ENCODE measurements around the gene PSME3IP1.
A peak's percentile ranks its signal among the peaks of the same experiment; 100 is the strongest.

PSME3IP1 gene

GRCh38 chr16:57151369-57151768 is 34.5 kb downstream of the PSME3IP1 start:
- Histone ChIP-seq H3K9me3 (ENCODE audit: control insufficient read depth, low read length) (no peaks in the 10 kb centered on the region), H3K36me3 (ENCODE audit: control insufficient read depth, insufficient read depth, low read length) (peaks cover 72% of the 10 kb centered on the region)

GRCh38 chr16:57150682-57151330 is 35.0 kb downstream of the PSME3IP1 start:
- Histone ChIP-seq H3K27ac (ENCODE audit: low read depth, low read length, severe bottlenecking) (no peak overlapping the region), H3K36me3 (ENCODE audit: control insufficient read depth, insufficient read depth, low read length) (peaks cover 71% of the 10 kb centered on the region), H3K9me3 (ENCODE audit: control insufficient read depth, low read length) (no peaks in the 10 kb centered on the region), H3K4me1 (ENCODE audit: control insufficient read depth, insufficient read depth, low read length, poor library complexity, severe bottlenecking) (peaks cover 11% of the 10 kb centered on the region), H3K4me3 (ENCODE audit: extremely low read depth, insufficient read depth, low read length, poor library complexity, severe bottlenecking) (no peak overlapping the region)
- 88 to 94% methylated on average over 7 to 9 of the region's 9 CpGs for WGBS, 2 experiments (ENCODE audit: insufficient coverage in 2 of 2)

More at GRCh38 chr16:57151369-57151768, 34.5 kb downstream of the PSME3IP1 start:
- WGBS, 2 experiments (ENCODE audit: insufficient coverage in 2 of 2), result 68 to 78% methylated on average over 2 of the region's 2 CpGs
- peaks cover 11% of the 10 kb centered on the region for H3K4me1 ChIP-seq (ENCODE audit: control insufficient read depth, insufficient read depth, low read length, poor library complexity, severe bottlenecking)
- no peak overlapping the region for H3K4me3 ChIP-seq (ENCODE audit: extremely low read depth, insufficient read depth, low read length, poor library complexity, severe bottlenecking)
- H3K27ac ChIP-seq (ENCODE audit: low read depth, low read length, severe bottlenecking), result no peak overlapping the region

GRCh38 chr16:57149391-57149790 is 36.4 kb downstream of the PSME3IP1 start:
- Histone ChIP-seq H3K36me3 (ENCODE audit: control insufficient read depth, insufficient read depth, low read length) (peaks cover 57% of the 10 kb centered on the region), H3K4me3 (ENCODE audit: extremely low read depth, insufficient read depth, low read length, poor library complexity, severe bottlenecking) (no peak overlapping the region)
- WGBS, 2 experiments (ENCODE audit: insufficient coverage in 2 of 2), result 91 to 97% methylated on average over 8 to 9 of the region's 10 CpGs

GRCh38 chr16:57148481-57148880 is 37.4 kb downstream of the PSME3IP1 start:
- 87 to 94% methylated on average over 6 of the region's 6 CpGs for WGBS, 2 experiments (ENCODE audit: insufficient coverage in 2 of 2)
- Histone ChIP-seq H3K36me3 (ENCODE audit: control insufficient read depth, insufficient read depth, low read length) (peaks cover 48% of the 10 kb centered on the region), H3K4me3 (ENCODE audit: extremely low read depth, insufficient read depth, low read length, poor library complexity, severe bottlenecking) (no peak overlapping the region), H3K9me3 (ENCODE audit: control insufficient read depth, low read length) (no peaks in the 10 kb centered on the region), H3K27ac (ENCODE audit: low read depth, low read length, severe bottlenecking) (no peak overlapping the region), H3K4me1 (ENCODE audit: control insufficient read depth, insufficient read depth, low read length, poor library complexity, severe bottlenecking) (peaks cover 16% of the 10 kb centered on the region)

More at GRCh38 chr16:57149391-57149790, 36.4 kb downstream of the PSME3IP1 start:
- Histone ChIP-seq H3K9me3 (ENCODE audit: control insufficient read depth, low read length) (no peaks in the 10 kb centered on the region), H3K4me1 (ENCODE audit: control insufficient read depth, insufficient read depth, low read length, poor library complexity, severe bottlenecking) (peaks cover 16% of the 10 kb centered on the region), H3K27ac (ENCODE audit: low read depth, low read length, severe bottlenecking) (no peak overlapping the region)

- Histone ChIP-seq H3K9me3 (ENCODE audit: control insufficient read depth, low read length) (no peaks in the 10 kb centered on the region), H3K4me1 (ENCODE audit: control insufficient read depth, insufficient read depth, low read length, poor library complexity, severe bottlenecking) (peaks cover 16% of the 10 kb centered on the region), H3K36me3 (ENCODE audit: control insufficient read depth, insufficient read depth, low read length) (peaks cover 39% of the 10 kb centered on the region), H3K4me3 (ENCODE audit: extremely low read depth, insufficient read depth, low read length, poor library complexity, severe bottlenecking) (no peak overlapping the region), H3K27ac (ENCODE audit: low read depth, low read length, severe bottlenecking) (peak overlapping the region; percentile 5)
- WGBS, 2 experiments (ENCODE audit: insufficient coverage in 2 of 2), result 46 to 47% methylated on average over 8 to 10 of the region's 14 CpGs
Measured at GRCh38 chr16:57147381-57148221, 38.2 kb downstream of the PSME3IP1 start.

- Histone ChIP-seq H3K27ac (ENCODE audit: low read depth, low read length, severe bottlenecking) (no peak overlapping the region), H3K9me3 (ENCODE audit: control insufficient read depth, low read length) (no peaks in the 10 kb centered on the region), H3K36me3 (ENCODE audit: control insufficient read depth, insufficient read depth, low read length) (peaks cover 31% of the 10 kb centered on the region), H3K4me3 (ENCODE audit: extremely low read depth, insufficient read depth, low read length, poor library complexity, severe bottlenecking) (no peak overlapping the region), H3K4me1 (ENCODE audit: control insufficient read depth, insufficient read depth, low read length, poor library complexity, severe bottlenecking) (peaks cover 16% of the 10 kb centered on the region)
- WGBS, 2 experiments (ENCODE audit: insufficient coverage in 2 of 2), result 89 to 93% methylated on average over 5 of the region's 5 CpGs
Measured at GRCh38 chr16:57146735-57147134, 39.1 kb downstream of the PSME3IP1 start.

GRCh38 chr16:57146040-57146647 is 39.7 kb downstream of the PSME3IP1 start:
- Histone ChIP-seq H3K4me3 (ENCODE audit: extremely low read depth, insufficient read depth, low read length, poor library complexity, severe bottlenecking) (no peak overlapping the region), H3K36me3 (ENCODE audit: control insufficient read depth, insufficient read depth, low read length) (peaks cover 25% of the 10 kb centered on the region), H3K27ac (ENCODE audit: low read depth, low read length, severe bottlenecking) (no peak overlapping the region), H3K4me1 (ENCODE audit: control insufficient read depth, insufficient read depth, low read length, poor library complexity, severe bottlenecking) (peaks cover 20% of the 10 kb centered on the region), H3K9me3 (ENCODE audit: control insufficient read depth, low read length) (no peaks in the 10 kb centered on the region)
- WGBS, 2 experiments (ENCODE audit: insufficient coverage in 2 of 2), result 93 to 94% methylated on average over 19 to 22 of the region's 24 CpGs

GRCh38 chr16:57145046-57146021 is 40.5 kb downstream of the PSME3IP1 start:
- 82 to 92% methylated on average over 10 to 13 of the region's 14 CpGs for WGBS, 2 experiments (ENCODE audit: insufficient coverage in 2 of 2)
- H3K36me3 ChIP-seq (ENCODE audit: control insufficient read depth, insufficient read depth, low read length), result peaks cover 20% of the 10 kb centered on the region
- peak overlapping the region; percentile 5 for H3K27ac ChIP-seq (ENCODE audit: low read depth, low read length, severe bottlenecking)
- no peak overlapping the region for H3K4me3 ChIP-seq (ENCODE audit: extremely low read depth, insufficient read depth, low read length, poor library complexity, severe bottlenecking)
- H3K4me1 ChIP-seq (ENCODE audit: control insufficient read depth, insufficient read depth, low read length, poor library complexity, severe bottlenecking), result peaks cover 27% of the 10 kb centered on the region
- H3K9me3 ChIP-seq (ENCODE audit: control insufficient read depth, low read length), result no peaks in the 10 kb centered on the region

- H3K9me3 ChIP-seq (ENCODE audit: control insufficient read depth, low read length), result no peaks in the 10 kb centered on the region
- H3K27ac ChIP-seq (ENCODE audit: low read depth, low read length, severe bottlenecking), result no peak overlapping the region
- peaks cover 35% of the 10 kb centered on the region for H3K4me1 ChIP-seq (ENCODE audit: control insufficient read depth, insufficient read depth, low read length, poor library complexity, severe bottlenecking)
- 92% methylated on average over 1 of the region's 2 CpGs; no CpG with 5 or more reads in 1 of the 2 experiments for WGBS, 2 experiments (ENCODE audit: insufficient coverage in 2 of 2)
- peaks cover 15% of the 10 kb centered on the region for H3K36me3 ChIP-seq (ENCODE audit: control insufficient read depth, insufficient read depth, low read length)
- no peak overlapping the region for H3K4me3 ChIP-seq (ENCODE audit: extremely low read depth, insufficient read depth, low read length, poor library complexity, severe bottlenecking)
Measured at GRCh38 chr16:57144027-57144426, 41.8 kb downstream of the PSME3IP1 start.
